GM12892 (cell line): ENCODE data around the gene ALPK1.
"Not testable (repeated sequence)": the region's sequence is repeated elsewhere in the genome, so short reads cannot be mapped to it uniquely, and the experiment has no call there.

ENCODE experiments used
- DNase-seq: peaks from one replicate; pipeline ENCODE4 v3.0.0; 2011; ENCODE audit not compliant: insufficient read length
- FAIRE-seq: peaks from 2 replicates; lab custom pipeline; 2011; peaks lifted over from hg19 to GRCh38; lab: Jason Lieb, UNC
- POLR2A ChIP-seq: IDR thresholded peaks from 2 replicates; pipeline ENCODE4 v1.6.1; 2011; ENCODE audit warnings: low read depth, low read length, control low read depth
- POLR2AphosphoS5 ChIP-seq: IDR thresholded peaks from 2 replicates; pipeline ENCODE4 v1.6.1; 2011; ENCODE audit warnings: low read depth, low read length, control low read depth
- TAF1 ChIP-seq: IDR thresholded peaks from 2 replicates; pipeline ENCODE4 v1.6.1; 2011; ENCODE audit warnings: low read depth, mild to moderate bottlenecking, control low read depth, low read length, borderline replicate concordance

Gene ALPK1

DNA sequence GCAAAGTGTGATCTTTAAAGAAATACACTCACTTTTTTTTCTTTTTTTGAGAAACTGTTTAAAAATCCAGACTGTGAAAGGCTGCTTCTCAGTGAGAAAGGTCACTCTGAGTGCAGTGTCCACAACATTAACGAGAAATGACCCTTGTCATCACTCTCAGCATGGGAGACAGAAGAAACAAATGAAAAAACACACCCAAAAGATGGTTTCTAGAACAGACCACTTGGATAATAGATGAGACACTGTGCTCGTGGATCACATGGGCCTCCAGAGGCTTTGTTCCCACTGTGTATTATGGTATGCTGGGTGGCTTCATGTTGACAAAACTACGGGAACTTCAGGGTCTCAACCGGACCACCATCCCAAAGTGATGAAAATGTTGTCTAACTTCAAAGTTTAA is 153.9 kb downstream of the ALPK1 start:
- no peak for TF ChIP-seq TAF1
- TF ChIP-seq POLR2AphosphoS5 = no peak
- TF ChIP-seq POLR2A = no peak
- no peak for DNase-seq
- FAIRE-seq = no peak

DNA sequence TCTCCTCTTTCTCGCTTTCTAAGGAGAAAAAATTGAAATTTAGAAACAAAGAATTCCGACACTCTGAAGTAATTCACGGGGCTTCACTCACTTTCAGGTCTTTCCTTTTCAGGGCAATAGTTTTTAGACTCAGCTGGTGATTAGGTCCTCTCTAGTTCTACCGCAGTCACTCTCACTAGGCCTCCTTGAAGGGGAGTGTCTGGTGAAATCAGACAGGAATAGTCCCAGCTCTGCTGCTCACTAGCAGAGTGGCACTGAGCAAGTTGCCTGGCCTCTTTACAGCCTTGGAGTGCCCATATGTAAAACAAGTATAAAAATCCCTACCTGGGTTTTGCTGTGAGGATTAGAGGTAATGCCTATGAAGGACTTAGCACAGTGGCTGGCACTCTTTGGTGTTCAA is 154.7 kb downstream of the ALPK1 start:
- DNase-seq (no peak), FAIRE-seq (no peak)
- no peak for TF ChIP-seq TAF1
- no peak for TF ChIP-seq POLR2A
- no peak for TF ChIP-seq POLR2AphosphoS5

DNA sequence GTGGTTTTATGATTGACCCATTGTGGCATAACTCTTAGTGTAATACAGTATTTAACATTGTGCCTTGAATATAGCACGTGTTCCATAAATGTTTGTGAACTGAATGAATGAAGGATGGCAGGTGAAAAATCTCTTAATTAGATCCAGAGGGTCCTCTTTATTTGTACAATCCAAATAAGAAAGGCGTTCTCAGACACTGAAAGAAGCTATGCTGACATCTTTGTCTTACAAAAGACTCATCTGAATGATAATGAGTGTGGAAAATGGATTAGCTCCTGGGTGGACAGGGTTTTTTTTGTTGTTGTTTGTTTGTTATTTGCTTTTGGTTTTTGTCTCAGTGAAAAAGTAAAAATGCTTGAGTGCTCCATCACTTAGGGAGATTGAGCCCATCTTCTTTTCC is 156.2 kb downstream of the ALPK1 start:
- no peak for FAIRE-seq
- no peak for DNase-seq
- TF ChIP-seq TAF1 (no peak), POLR2A (no peak), POLR2AphosphoS5 (no peak)

DNA sequence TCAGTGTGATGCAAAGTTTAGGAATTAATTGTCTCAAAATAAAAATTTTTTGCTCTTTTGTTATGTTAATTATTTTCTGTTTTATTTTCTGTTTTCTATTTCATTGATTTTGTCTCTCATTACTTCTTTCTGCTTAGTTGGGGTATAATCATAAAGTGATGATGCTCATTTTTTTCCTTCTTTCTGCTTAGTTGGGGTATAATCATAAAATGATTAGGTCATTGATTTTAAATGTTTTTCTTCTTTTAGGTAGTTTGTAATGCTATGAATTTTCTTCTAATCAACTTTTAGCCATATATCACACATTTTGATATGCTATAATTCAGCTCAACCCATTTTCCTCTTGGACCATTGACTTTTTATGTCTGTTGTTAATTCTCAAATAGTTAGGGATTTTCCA is 175.1 kb downstream of the ALPK1 start:
- FAIRE-seq (no peak), DNase-seq (no peak)
- TF ChIP-seq POLR2A (no peak), TAF1 (no peak), POLR2AphosphoS5 (no peak)

DNA sequence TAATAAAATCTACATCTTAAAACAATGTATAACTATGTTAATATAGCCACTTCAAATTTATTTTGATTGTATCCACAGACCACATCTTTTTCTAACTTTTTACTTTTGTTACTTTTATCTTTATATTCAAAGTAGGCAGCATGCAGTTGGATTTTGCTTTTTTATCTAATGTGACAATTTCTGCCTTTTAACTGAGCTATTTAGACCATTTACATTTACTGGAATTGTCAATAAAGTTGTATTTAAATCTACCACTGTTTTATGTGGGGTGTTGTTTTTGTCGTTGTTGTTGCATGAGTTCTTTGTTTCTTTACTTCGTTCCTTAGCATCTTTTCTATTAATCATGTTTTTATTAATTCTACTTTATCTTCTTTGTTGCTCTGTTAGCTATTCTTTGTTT is 176.8 kb downstream of the ALPK1 start:
- no peak for TF ChIP-seq TAF1
- no peak for TF ChIP-seq POLR2AphosphoS5
- TF ChIP-seq POLR2A = no peak
- no peak for FAIRE-seq

DNA sequence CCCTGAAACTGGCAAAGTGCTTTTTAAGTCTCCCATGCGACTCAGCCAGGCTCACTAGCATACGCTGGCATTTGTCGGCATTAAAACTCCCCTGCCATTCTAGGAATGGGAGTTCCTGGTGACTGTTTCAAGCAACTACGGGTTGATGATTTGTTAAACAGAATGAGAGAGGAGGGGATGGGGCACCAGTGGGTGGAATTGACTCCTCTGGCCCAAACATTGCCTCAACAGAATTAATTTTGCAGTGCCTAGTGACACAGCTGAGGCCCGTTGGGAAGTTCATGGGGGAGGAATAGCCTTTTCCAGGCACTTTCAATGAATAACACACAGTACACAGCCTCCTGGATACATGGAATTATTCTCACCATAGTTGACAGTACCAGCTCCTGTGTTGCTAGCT is 188.8 kb downstream of the ALPK1 start:
- no peak for DNase-seq
- no peak for TF ChIP-seq POLR2A
- no peak for TF ChIP-seq POLR2AphosphoS5
- no peak for TF ChIP-seq TAF1
- FAIRE-seq = no peak

More for the DNA sequence above, 176.8 kb downstream of the ALPK1 start:
- DNase-seq = no peak

DNA sequence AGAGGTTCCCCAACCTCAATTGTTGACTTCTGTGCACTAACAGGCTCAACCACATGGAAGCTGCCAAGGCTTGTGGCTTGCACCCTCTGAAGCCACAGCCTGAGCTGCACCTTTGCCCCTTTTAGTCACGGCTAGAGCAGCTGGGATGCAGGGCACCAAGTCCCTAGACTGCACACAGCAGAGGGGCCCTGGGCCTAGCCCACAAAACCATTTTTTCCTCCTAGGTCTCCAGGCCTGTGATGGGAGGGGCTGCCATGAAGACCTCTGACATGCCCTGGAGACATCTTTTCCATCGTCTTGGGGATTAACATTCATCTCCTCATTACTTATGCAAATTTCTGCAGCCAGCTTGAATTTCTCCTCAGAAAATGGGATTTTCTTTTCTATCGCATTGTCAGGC is 193.6 kb downstream of the ALPK1 start:
- DNase-seq, FAIRE-seq: not testable (repeated sequence)
